ENCODE measurements around the gene ANKRD60.
A peak's percentile ranks its signal among the peaks of the same experiment; 100 is the strongest.

Gene ANKRD60

GRCh38 chr20:58228484-58229197, at the start of gene ANKRD60:
ANKRD60 (minus strand) TSS chr20:58228653; CDS start chr20:58228653, 0 bp downstream.
- peak; percentile 66 for DNase-seq

- DNase-seq, result peak; percentile 9
These were observed 49.4 kb upstream of the ANKRD60 start for GRCh38 chr20:58277578-58278472.

- no peak for DNase-seq
These were observed 48.7 kb upstream of the ANKRD60 start for GRCh38 chr20:58277107-58277506.

- no peak for DNase-seq
These were observed 45.9 kb upstream of the ANKRD60 start for GRCh38 chr20:58274384-58274783.

- no peak for DNase-seq
These were observed 43.3 kb upstream of the ANKRD60 start for GRCh38 chr20:58271606-58272351.

GRCh38 chr20:58268936-58269619, 40.6 kb upstream of the ANKRD60 start:
- no peak for DNase-seq

- no peak for DNase-seq
These were observed 40.0 kb upstream of the ANKRD60 start for GRCh38 chr20:58268421-58268821.

GRCh38 chr20:58267389-58268215, 39.1 kb upstream of the ANKRD60 start:
- DNase-seq, result no peak

- no peak for DNase-seq
These were observed 35.8 kb upstream of the ANKRD60 start for GRCh38 chr20:58264271-58264670.

- DNase-seq, result no peak
These were observed 33.2 kb upstream of the ANKRD60 start for GRCh38 chr20:58261660-58262059.

GRCh38 chr20:58260006-58260405, 31.6 kb upstream of the ANKRD60 start:
- no peak for DNase-seq

- DNase-seq, result no peak
These were observed 28.4 kb upstream of the ANKRD60 start for GRCh38 chr20:58256842-58257241.

- no peak for DNase-seq
These were observed 27.9 kb upstream of the ANKRD60 start for GRCh38 chr20:58256307-58256706.

- DNase-seq, result no peak
These were observed 26.4 kb upstream of the ANKRD60 start for GRCh38 chr20:58254890-58255289.

- no peak for DNase-seq
These were observed 23.6 kb upstream of the ANKRD60 start for GRCh38 chr20:58251979-58252591.

- DNase-seq, result no peak
These were observed 23.0 kb upstream of the ANKRD60 start for GRCh38 chr20:58251348-58251978.

GRCh38 chr20:58246346-58246745, 17.9 kb upstream of the ANKRD60 start:
- no peak for DNase-seq

- DNase-seq, result no peak
These were observed 17.5 kb upstream of the ANKRD60 start for GRCh38 chr20:58245931-58246330.

- DNase-seq, result no peak
These were observed 16.9 kb upstream of the ANKRD60 start for GRCh38 chr20:58245181-58245891.

GRCh38 chr20:58244517-58245030, 16.1 kb upstream of the ANKRD60 start:
- DNase-seq, result no peak
